ENCODE data around the gene CHST10. TPM values are rescaled to one million over a fixed set of nuclear protein-coding genes. Genes with fewer than 3 reads are reported as not detected.

The CHST10 gene
- total and polyA plus RNA-seq, 10 of the 15 experiments (the other 5 are each of a cell fraction or from before 2014, with no cell fraction given) = 2.0 to 22.5 (median 15.7) TPM

- SMC1A ChIA-PET (ENCODE audit: uncharacterized antibody, unreplicated experiment) = no interaction called here
- Histone ChIP-seq H3K79me2 (ENCODE audit: control insufficient read depth, insufficient read depth, low read length) (no peaks in the 10 kb centered on the region), H3K27me3 (replicated peaks in 1 of 2; ENCODE audit: control insufficient read depth in 2 of 2, insufficient read depth in 2 of 2, low read length in 1 of 2) (no peaks in the 10 kb centered on the region; a peak in 1 of 4 replicates), H2AFZ (ENCODE audit: control insufficient read depth, low read depth, low read length) (no peak overlapping the region), H3K9me3 (replicated peaks; ENCODE audit: control insufficient read depth, insufficient read depth, low read length) (no peaks in the 10 kb centered on the region; the same call in 2 of the 3 replicates), H3K4me2 (ENCODE audit: control insufficient read depth, insufficient read depth) (no peak overlapping the region), H4K20me1 (ENCODE audit: control insufficient read depth, insufficient read depth) (no peaks in the 10 kb centered on the region), H3K4me1 (ENCODE audit: control insufficient read depth, insufficient read depth, low read length) (no peaks in the 10 kb centered on the region; the same call in 1 of the 2 replicates), H3K4me3 (no peak overlapping the region), H3K9ac (ENCODE audit: control insufficient read depth, insufficient read depth, low read length) (no peak overlapping the region), H3K36me3 (ENCODE audit: control insufficient read depth in 2 of 2, insufficient read depth in 2 of 2, low read length in 1 of 2) (no peaks in the 10 kb centered on the region), H3K27ac (ENCODE audit: control insufficient read depth, insufficient read depth) (no peak overlapping the region)
- FAIRE-seq = no peak
- RAD21 ChIA-PET (ENCODE audit: unreplicated experiment) = interaction anchor here (1.1 kb wide), 1 partner anchor 114 kb away, joined by 6 read pairs; no protein-coding TSS in a partner anchor
- intact Hi-C loops (cut with micrococcal nuclease; ENCODE audit: unreplicated experiment) = no loop called here
- in situ Hi-C loops (cut with MboI) = no loop called here
- DNase-seq (ENCODE audit: low read depth, low spot score) = no peak
- no peak for TF ChIP-seq MYC (IDR thresholded peaks at IDR 0.05; ENCODE audit: insufficient read depth, insufficient read length, insufficient replicate concordance, low read length, severe bottlenecking)
- TF ChIP-seq ASH2L (IDR thresholded peaks at IDR 0.05; ENCODE audit: borderline replicate concordance, low read depth) = no peak
- no peak for TF ChIP-seq SMAD5 (IDR thresholded peaks at IDR 0.05; ENCODE audit: low read depth)
- no peak for TF ChIP-seq CREB1 (IDR thresholded peaks at IDR 0.05; ENCODE audit: low read depth)
- TF ChIP-seq NBN (IDR thresholded peaks at IDR 0.05) = no peak
- ATAC-seq = no peak
- no TSS peak for BruUV-seq (replicated peaks)
- POLR2A ChIA-PET = no interaction called here
- CTCF ChIA-PET = no interaction called here
- WGBS (ENCODE audit: insufficient coverage, insufficient replicate concordance, low lambda C conversion rate, missing lambda C conversion rate) = 67% methylated on average over 7 of the region's 7 CpGs
These were observed 40.6 kb downstream of the CHST10 start for GRCh38 chr2:100376836-100377235.

GRCh38 chr2:100367163-100367562 lies 50.3 kb downstream of the CHST10 start:
- no peaks in the 10 kb centered on the region for H3K79me2 ChIP-seq (ENCODE audit: control insufficient read depth, insufficient read depth, low read length)
- FAIRE-seq = no peak
- ChIA-PET CTCF (interaction anchor here (1.1 to 2.8 kb wide), 2 partner anchors 14 to 239 kb away, joined by 3 to 11 read pairs; no protein-coding TSS in a partner anchor), RAD21 (ENCODE audit: unreplicated experiment) (interaction anchor here (0.7 kb wide), 1 partner anchor 14 kb away, joined by 4 read pairs; no protein-coding TSS in a partner anchor), POLR2A (no interaction called here), SMC1A (ENCODE audit: uncharacterized antibody, unreplicated experiment) (no interaction called here)
- H2AFZ ChIP-seq (ENCODE audit: control insufficient read depth, low read depth, low read length) = no peak overlapping the region
- no peaks in the 10 kb centered on the region for H4K20me1 ChIP-seq (ENCODE audit: control insufficient read depth, insufficient read depth)
- no peak overlapping the region for H3K9ac ChIP-seq (ENCODE audit: control insufficient read depth, insufficient read depth, low read length)
- BruUV-seq (replicated peaks) = no TSS peak
- ATAC-seq = no peak
- TF ChIP-seq MEF2A (IDR thresholded peaks at IDR 0.05; ENCODE audit: insufficient read depth, low read depth, low read length) (no peak), ZBTB33 (IDR thresholded peaks at IDR 0.05) (no peak), DPF2 (IDR thresholded peaks at IDR 0.05) (no peak), NFXL1 (IDR thresholded peaks at IDR 0.05; ENCODE audit: borderline replicate concordance) (no peak), CEBPZ (IDR thresholded peaks at IDR 0.05; ENCODE audit: low read depth, low read length) (no peak)
- H3K4me3 ChIP-seq = no peak overlapping the region
- no peak overlapping the region for H3K4me2 ChIP-seq (ENCODE audit: control insufficient read depth, insufficient read depth)
- H3K27ac ChIP-seq (ENCODE audit: control insufficient read depth, insufficient read depth) = no peak overlapping the region
- intact Hi-C loops (cut with micrococcal nuclease; ENCODE audit: unreplicated experiment) (no loop called here), in situ Hi-C loops (cut with MboI) (no loop called here)
- DNase-seq (ENCODE audit: low read depth, low spot score) = no peak
- H3K27me3 ChIP-seq (replicated peaks in 1 of 2; ENCODE audit: control insufficient read depth in 2 of 2, insufficient read depth in 2 of 2, low read length in 1 of 2) = no peaks in the 10 kb centered on the region
- H3K4me1 ChIP-seq (ENCODE audit: control insufficient read depth, insufficient read depth, low read length) = no peaks in the 10 kb centered on the region
- H3K36me3 ChIP-seq (ENCODE audit: control insufficient read depth in 2 of 2, insufficient read depth in 2 of 2, low read length in 1 of 2) = no peaks in the 10 kb centered on the region
- WGBS (ENCODE audit: insufficient coverage, insufficient replicate concordance, low lambda C conversion rate, missing lambda C conversion rate) = 44% methylated on average over 1 of the region's 1 CpG
- no peaks in the 10 kb centered on the region; the same call in 2 of the 3 replicates for H3K9me3 ChIP-seq (replicated peaks; ENCODE audit: control insufficient read depth, insufficient read depth, low read length)

Data from GM12878 (cell line).